Kidney epithelial cell (primary cell): ENCODE data around the gene WT1. TPM values are rescaled to one million over a fixed set of nuclear protein-coding genes. Genes with fewer than 3 reads are reported as not detected.

Experiments
- DNase-seq: peaks from one replicate; pipeline ENCODE4 v3.0.0-alpha.2; 2010; ENCODE audit warnings: low read depth
- H3K27me3 ChIP-seq: 2 replicates; pipeline ENCODE4 v1.6.0; 2011; ENCODE audit warnings: low read length; ENCODE audit not compliant: control insufficient read depth, insufficient read depth
- H3K36me3 ChIP-seq: 2 replicates; pipeline ENCODE4 v1.5.1; 2011; ENCODE audit warnings: low read length; ENCODE audit not compliant: control insufficient read depth, insufficient read depth
- H3K4me3 ChIP-seq: 2 replicates; pipeline ENCODE4 v1.5.1; 2011; ENCODE audit warnings: low read depth, mild to moderate bottlenecking, control low read depth, low read length
- total RNA-seq: library from RNA; depleted of rRNA; stranded (reverse); fragments of >200 nt; gene quantifications from 2 replicates; pipeline ENCODE4 v1.2.3, GENCODE V29; 2015
- TF ChIP-seq, protein P1 (sequence below): IDR thresholded peaks from 2 replicates; pipeline ENCODE4 v1.5.1; 2011; ENCODE audit warnings: mild to moderate bottlenecking, moderate library complexity, low read length, control low read depth, inconsistent platforms; ENCODE audit not compliant: insufficient read depth, poor library complexity, severe bottlenecking

Gene WT1
- total RNA-seq, 1 donor from 2014 or later, result 8.5 TPM

DNA sequence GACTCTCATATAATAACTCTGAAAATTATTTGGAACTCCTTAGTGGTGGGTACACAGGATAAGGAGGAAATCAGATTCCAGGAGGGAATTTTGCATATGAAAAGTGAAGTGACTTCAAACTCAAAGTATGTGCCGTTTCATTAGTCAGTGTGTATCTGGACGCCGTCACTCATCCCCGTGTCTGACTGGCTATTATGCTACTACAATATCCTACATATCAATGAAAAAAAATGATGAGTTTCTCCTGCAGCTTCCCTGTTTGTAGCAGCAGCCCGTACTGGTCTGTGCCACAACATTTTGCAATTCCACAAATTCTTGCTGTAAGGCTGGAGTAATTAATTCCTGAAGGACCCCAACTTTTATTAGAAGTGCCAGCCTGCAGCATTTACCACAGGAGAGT is 16.5 kb downstream of the WT1 start:
- H3K36me3 ChIP-seq, result no peaks in the 10 kb centered on the region
- no peaks in the 10 kb centered on the region for H3K27me3 ChIP-seq
- DNase-seq, result no peak
- TF ChIP-seq, protein P1, sequence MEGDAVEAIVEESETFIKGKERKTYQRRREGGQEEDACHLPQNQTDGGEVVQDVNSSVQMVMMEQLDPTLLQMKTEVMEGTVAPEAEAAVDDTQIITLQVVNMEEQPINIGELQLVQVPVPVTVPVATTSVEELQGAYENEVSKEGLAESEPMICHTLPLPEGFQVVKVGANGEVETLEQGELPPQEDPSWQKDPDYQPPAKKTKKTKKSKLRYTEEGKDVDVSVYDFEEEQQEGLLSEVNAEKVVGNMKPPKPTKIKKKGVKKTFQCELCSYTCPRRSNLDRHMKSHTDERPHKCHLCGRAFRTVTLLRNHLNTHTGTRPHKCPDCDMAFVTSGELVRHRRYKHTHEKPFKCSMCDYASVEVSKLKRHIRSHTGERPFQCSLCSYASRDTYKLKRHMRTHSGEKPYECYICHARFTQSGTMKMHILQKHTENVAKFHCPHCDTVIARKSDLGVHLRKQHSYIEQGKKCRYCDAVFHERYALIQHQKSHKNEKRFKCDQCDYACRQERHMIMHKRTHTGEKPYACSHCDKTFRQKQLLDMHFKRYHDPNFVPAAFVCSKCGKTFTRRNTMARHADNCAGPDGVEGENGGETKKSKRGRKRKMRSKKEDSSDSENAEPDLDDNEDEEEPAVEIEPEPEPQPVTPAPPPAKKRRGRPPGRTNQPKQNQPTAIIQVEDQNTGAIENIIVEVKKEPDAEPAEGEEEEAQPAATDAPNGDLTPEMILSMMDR, result no peak
- no peak overlapping the region for H3K4me3 ChIP-seq

DNA sequence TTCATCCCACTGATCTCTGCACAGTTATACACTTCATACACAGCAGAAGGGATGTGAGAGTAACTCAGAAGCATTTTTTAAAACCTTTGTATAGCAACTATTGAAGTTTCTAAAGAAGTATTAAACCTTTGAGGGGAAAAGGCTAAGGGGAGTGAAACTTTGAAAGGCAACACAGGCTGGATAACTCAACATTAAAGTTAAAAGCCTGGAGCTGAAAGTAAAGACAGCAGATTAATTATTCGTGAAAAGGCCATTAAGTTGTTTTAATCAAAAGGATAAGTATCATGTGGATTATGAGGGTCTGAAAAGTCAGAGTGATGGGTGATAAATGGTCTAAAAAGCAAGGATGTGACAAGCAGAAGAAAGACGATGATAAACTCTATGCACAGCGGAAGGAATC is 17.5 kb downstream of the WT1 start:
- no peak overlapping the region for H3K4me3 ChIP-seq
- H3K27me3 ChIP-seq, result no peaks in the 10 kb centered on the region
- no peaks in the 10 kb centered on the region for H3K36me3 ChIP-seq
- DNase-seq, result no peak
- TF ChIP-seq, protein P1, result no peak

DNA sequence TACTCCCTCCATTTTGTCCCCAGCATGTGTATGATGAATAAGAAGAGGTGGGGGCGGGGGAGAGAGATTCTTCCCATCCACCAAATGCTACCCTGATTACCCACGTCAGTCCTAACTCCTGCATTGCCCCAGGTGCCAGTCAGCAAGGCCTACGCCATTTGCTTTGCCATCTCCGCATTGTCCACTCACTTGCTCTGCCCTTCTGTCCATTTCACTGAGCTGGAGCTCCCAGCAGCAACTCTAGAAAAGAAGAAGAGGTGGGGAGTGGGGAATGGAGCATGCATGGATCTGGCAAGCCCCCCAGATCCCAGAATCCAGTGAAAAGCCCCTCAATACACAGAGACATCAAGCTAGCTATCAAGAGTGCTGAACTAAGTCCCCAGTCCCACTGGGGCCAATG is 19.0 kb downstream of the WT1 start:
- Histone ChIP-seq H3K27me3 (no peaks in the 10 kb centered on the region), H3K36me3 (no peaks in the 10 kb centered on the region), H3K4me3 (no peak overlapping the region)
- TF ChIP-seq, protein P1, result no peak
- DNase-seq, result no peak

DNA sequence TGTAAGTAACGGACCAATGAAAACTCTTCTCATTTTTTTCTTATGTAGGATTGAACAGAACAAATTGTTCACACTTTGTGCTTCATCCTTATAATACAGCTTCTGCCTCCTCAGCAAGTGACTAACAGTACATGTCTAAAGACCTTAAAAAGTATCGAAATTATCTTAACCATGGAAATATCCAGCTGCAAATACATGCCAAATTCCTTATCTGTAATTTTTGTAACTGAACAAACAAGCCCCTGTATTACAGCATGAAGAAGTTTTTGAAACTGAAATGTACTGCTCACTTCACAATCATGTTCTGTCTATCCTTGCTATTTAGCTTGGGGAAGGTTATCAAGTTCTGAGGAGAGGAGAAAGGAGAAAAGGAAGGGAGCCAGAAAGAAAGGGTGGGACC is 20.4 kb downstream of the WT1 start:
- no peaks in the 10 kb centered on the region for H3K27me3 ChIP-seq
- H3K36me3 ChIP-seq, result no peaks in the 10 kb centered on the region
- H3K4me3 ChIP-seq, result no peak overlapping the region
- TF ChIP-seq, protein P1, result no peak
- no peak for DNase-seq

DNA sequence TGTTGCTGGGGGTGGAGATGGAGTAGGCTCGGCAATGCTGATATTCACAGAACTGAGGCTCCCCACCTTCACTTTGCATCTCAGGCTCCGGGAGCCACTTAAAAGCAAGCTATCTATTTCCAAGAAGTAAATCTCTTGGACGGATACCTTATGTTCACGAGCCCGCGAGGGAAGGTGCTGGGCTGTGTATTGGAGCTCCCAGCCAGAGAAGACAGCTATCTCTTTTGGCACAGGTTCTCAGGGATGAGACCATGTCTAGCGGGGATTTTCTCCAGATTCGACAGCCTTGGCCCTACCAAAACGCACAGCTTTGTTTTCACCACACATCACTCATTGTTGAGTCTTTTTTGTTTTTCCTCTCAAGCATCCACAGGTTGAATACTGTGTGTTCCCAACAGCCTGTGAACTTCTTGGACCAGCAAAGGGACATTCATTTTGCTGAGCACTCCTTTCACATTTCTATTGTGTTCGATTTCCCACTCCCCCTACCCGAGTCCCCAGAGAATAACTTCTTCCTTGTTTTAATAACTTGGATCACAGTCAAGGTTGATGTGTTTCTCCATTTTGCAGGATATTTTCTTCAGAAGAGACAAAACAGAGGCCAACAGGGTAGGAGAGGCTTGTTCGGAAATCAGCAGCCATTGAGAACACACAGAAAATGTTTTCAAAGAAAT is 23.3 kb downstream of the WT1 start:
- no peaks in the 10 kb centered on the region for H3K36me3 ChIP-seq
- no peak for DNase-seq
- TF ChIP-seq, protein P1, result no peak
- H3K4me3 ChIP-seq, result no peak overlapping the region
- no peaks in the 10 kb centered on the region for H3K27me3 ChIP-seq

DNA sequence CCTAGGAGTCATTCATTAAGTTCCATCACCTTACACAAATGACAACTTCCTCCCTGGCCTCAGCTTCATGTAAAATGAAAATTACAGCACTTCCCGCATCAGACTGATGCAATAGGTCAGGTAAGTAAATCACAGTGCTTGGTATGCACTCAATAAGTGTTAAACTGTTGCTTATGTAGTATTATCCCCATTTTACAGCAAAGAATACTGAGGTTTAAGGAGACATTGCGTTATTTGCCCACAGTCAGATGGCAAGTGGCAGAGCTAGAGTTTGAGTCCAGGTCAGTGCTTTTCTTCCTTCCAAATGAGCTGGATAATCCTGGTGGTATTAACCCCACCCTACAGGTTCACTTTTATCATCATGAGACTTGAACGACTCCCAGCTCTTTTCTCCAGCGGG is 29.7 kb downstream of the WT1 start:
- no peaks in the 10 kb centered on the region for H3K27me3 ChIP-seq
- no peak for DNase-seq
- no peaks in the 10 kb centered on the region for H3K36me3 ChIP-seq
- TF ChIP-seq, protein P1, result no peak
- no peak overlapping the region for H3K4me3 ChIP-seq
